CD4-positive, alpha-beta T cell treated with Interleukin-6 at 100 ng/mL for 8 hours (primary cell): ENCODE measurements around the gene ATXN2.
"Not testable (repeated sequence)": the region's sequence is repeated elsewhere in the genome, so short reads cannot be mapped to it uniquely, and the experiment has no call there.

Experiments
- DNase-seq: peaks from one replicate; pipeline ENCODE4 v3.0.0-alpha.2; 2020; ENCODE audit warnings: mixed read lengths, low spot score

ATXN2 gene, protein sequence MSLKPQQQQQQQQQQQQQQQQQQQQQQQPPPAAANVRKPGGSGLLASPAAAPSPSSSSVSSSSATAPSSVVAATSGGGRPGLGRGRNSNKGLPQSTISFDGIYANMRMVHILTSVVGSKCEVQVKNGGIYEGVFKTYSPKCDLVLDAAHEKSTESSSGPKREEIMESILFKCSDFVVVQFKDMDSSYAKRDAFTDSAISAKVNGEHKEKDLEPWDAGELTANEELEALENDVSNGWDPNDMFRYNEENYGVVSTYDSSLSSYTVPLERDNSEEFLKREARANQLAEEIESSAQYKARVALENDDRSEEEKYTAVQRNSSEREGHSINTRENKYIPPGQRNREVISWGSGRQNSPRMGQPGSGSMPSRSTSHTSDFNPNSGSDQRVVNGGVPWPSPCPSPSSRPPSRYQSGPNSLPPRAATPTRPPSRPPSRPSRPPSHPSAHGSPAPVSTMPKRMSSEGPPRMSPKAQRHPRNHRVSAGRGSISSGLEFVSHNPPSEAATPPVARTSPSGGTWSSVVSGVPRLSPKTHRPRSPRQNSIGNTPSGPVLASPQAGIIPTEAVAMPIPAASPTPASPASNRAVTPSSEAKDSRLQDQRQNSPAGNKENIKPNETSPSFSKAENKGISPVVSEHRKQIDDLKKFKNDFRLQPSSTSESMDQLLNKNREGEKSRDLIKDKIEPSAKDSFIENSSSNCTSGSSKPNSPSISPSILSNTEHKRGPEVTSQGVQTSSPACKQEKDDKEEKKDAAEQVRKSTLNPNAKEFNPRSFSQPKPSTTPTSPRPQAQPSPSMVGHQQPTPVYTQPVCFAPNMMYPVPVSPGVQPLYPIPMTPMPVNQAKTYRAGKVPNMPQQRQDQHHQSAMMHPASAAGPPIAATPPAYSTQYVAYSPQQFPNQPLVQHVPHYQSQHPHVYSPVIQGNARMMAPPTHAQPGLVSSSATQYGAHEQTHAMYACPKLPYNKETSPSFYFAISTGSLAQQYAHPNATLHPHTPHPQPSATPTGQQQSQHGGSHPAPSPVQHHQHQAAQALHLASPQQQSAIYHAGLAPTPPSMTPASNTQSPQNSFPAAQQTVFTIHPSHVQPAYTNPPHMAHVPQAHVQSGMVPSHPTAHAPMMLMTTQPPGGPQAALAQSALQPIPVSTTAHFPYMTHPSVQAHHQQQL

DNA sequence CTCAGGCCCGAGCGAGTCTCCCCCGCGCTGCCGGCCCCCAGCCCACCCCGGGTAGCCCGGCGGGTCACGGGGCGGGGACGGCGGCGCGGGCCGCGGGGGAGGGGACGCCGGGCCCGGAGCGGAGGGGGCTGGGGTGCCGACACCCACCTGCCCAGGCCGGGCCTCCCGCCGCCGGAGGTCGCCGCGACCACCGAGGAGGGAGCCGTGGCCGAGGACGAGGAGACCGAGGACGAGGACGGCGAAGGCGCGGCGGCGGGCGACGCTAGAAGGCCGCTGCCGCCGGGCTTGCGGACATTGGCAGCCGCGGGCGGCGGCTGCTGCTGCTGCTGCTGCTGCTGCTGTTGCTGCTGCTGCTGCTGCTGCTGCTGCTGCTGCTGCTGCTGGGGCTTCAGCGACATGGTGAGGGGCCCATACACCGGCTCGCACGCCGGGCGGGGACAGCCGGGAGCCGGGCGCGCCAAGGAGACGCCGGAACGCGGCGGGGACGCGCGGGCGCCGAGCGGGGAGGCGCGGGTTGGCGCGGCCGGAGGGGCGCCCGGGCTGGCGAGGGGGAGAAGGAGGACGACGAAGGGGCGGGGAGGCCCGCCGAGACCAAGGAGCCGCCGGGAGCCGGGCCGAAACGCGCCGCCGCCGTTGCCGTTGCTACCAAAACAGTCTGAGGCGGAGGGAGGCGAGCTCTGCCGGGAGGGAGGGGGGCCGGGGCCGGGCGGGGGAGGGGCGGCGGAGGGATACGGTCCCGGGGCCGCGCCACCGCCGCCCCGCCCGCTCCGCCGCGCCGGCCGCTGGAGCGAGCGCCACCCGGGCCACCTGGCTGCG lies at the start of gene ATXN2:
TSS of gene ATXN2 (minus strand) at position 679 of the 816 bp plus-strand sequence. CDS start at position 398, 281 bp downstream.
- peak; percentile 62 for DNase-seq

DNA sequence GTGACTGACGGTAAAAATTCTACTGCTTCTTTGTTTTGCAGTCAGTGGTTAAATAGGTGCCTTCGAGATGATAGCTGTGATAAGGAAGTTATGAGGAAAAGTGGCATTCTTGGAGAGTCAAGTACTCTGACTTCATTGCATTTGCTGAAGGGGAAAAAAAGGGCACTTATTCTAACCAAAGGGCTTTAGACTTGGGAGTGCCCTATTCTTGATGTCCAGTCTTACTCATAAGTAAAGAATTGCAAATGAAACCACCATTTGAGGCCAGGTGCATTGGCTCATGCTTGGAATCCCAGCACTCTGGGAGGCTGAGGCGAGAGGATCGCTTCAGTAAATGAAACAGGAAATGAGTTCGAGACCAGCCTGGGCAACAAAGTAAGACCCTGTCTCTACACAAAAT lies 46.3 kb upstream of the ATXN2 start:
- DNase-seq = no peak

DNA sequence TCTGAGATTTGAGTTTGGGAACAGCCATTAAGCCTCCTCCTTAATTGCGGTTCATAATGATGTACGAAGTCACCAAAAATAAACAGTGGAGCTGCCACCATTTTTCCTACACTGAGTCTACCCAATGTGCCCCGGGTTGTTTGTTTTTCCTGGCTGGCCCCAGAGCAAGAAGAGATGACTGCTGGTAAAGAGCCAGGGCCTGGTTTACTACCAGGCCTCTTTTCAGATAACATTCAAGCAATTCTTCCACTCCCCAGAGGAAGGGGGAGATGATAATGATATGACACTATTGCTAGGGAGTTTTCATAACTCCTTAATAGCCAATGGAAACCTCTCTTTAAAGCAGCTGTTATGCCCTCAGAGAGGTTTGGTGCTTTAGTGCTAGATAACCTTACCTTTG lies 44.3 kb upstream of the ATXN2 start:
- no peak for DNase-seq

DNA sequence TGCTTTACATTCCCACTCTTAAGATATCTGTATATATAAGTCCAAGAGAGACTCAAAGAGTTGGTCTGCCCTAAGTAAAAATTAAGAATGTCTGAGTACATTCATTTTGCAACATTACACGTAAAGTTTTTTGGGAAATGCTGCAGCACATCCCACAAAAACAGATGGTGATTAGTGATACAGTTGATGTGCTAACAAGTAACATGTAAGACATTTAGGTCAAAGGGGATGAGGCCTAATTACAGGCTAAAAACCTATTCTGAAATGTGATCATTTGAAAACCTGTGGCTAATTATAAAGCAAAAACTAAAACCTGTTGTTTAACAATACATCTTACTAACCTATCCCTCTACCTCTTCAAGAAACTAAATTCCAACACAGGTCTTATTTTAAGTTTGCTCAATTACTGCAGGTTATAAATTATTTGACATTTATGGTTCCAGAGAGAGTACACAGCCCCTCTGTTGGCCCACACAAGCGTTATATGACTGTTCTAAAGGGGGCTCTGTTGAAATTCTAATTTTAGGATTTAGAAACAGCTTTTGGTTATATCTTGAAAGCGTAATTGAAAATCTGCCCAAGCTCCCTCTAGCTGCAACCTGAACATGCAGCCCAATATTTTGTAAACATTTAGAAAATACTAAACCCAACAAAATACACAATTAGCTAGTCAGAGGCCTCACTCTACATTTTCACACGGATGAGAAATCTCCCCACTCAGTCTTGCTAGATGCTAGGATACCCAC lies 43.7 kb upstream of the ATXN2 start:
- DNase-seq = no peak

DNA sequence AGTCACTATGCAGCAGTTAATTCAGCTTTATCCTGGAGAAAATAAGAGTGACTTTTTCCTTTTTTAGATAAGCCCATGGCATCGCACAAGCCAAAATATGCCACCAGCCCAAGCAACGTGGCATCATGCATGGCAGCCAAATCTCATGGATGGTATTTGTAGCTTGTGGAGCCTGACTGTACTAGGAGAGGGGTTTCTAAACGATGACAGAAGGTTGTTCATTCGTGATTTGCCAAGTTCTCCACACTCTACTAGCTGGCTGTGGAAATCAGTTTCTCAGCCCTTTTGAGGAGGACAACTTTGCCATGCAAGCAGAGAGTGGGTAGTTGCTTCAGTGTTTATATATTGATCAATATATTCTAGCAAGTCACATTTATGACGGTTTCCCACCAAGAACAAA lies 41.4 kb upstream of the ATXN2 start:
- no peak for DNase-seq

DNA sequence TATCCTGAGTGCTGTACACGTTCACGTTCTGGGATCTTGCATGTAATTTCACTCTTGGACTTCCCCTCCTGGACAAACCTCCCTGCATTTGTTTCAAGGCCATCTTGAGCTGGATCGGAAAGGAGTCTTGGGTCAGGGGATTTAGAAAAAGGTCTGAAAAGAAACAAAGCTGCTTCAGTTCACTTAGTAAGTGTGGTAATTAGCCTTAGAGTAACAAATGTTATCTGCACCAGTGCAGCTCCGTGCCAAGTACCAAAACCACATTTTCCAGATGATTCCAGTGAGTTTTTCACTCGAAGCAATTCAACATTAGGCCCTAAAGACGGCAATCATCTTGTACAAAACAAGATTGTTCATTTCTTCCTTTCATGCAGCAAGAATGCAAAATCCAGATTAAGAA lies 39.4 kb upstream of the ATXN2 start:
- no peak for DNase-seq

DNA sequence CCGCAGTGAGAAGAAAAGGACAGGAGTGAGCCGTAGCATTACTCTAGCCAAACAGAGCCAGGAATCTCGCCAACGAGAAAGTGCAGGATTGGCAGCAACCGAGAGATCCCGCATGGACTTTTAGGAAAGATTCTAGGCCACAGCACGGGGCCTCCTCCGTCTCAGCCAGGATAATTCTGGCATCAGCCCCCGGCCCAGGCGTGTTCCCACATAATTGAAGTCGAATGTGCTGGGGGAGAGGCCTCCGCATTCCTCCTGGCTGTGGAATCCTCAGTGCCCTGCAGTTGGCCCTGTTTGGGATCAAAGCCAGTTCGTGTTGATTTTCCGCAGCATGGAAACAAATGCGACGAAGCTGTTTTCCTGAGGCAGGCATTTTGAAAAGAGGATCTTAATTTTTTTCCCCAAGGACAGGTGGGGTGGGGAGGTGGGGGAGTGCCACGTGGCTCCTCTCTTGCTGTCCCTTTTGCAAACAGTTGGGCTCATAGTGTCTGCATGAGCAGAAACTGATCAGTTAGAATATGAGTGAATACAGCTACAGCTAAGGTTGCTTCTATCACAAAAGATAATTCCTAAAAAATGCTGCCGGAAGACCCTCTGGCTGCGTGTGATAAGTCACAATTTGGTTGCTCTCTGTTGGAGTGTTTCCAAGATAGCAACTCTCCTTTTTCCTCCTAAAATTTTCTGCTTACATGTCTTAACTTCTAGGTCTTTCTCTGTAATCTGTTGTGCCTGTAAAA lies 37.3 kb upstream of the ATXN2 start:
- DNase-seq = no peak

DNA sequence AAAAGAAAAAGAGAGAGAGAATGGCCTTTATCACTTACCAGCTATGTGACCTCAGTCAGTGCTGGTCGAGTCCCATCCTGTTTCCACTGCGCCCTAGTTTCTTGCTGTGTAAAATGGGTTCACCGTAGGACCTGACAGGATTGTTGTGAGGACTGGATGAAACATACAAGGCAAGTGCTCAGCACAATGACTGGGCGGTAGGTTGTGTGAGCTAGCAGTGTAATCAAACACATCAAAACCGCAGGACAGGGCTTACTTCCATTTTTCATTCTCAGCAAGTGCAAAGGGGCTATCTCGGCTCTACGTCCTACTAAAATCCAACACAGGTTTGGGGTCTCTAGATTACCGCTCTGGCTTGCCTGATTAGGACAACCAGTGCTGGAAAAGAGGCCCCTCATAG lies 36.4 kb upstream of the ATXN2 start:
- no peak for DNase-seq

DNA sequence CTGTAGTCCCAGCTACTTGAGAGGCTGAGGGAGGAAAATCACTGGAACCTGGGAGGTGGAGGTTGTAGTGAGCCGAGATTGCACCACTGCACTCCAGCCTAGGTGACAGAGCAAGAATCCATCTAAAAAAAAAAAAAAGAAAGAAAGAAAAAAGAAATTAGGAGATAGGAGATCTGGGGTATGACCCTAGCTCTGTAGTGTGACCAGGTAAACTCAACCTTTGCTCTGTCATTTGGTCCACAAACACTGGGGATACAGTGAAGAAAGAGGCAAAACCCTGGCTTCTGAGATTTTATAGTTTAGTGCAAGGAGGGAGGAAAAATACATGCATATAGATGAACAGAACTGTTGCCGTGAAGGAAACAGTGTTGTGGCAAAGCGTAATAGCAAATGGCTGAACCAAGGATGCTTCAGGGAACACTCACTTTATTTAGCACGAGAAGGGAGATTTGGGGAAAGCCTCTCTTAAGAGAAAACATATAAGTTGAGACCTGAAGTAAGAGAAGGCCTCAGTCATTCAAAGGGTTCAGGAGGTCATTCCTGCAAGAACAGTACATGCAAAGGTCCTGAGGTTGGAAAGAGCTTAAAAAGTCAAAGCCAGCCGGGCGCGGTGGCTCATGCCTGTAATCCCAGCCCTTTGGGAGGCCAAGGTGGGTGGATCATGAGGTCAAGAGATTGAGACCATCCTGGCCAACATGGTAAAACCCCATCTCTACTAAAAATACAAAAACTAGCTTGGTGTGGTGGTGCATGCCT lies 29.6 kb upstream of the ATXN2 start:
- no peak for DNase-seq

DNA sequence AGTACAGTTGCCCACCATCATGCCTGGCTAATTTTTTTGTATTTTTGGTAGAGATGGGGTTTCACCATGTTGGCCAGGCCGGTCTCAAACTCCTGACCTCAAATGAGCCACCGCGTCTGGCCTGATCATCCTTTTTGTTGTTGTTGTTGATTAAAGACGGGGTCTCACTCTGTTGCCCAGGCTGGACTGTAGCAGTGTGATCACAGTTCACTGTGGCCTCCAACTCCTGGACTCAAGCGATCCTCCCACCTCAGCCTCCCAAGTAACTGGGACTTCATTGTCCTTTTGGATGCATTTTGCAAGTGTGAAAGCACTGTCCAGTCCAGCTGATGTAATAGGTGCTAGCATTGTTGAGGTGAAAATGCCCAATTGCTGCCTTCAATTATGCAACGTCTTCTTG lies 27.1 kb upstream of the ATXN2 start:
- DNase-seq = no peak

DNA sequence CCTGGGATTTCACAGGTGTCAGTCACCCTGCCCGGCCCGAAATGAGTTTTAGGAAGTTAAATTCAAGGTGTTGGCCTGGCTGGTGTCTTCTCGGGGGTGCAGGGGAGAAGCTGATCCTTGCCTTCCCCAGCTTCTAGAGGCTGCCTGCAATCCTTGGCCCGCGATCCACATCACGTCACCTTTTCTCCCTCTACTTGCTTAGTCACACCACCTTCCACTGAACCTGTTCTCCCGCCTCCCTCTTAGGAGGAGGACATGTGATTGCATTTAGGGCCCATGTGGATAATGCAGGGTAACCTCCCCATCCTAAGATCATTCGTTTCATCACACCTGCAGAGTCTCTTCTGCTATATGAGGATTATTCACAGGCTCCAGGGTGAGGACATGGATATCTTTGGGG lies 25.4 kb upstream of the ATXN2 start:
- DNase-seq = no peak

DNA sequence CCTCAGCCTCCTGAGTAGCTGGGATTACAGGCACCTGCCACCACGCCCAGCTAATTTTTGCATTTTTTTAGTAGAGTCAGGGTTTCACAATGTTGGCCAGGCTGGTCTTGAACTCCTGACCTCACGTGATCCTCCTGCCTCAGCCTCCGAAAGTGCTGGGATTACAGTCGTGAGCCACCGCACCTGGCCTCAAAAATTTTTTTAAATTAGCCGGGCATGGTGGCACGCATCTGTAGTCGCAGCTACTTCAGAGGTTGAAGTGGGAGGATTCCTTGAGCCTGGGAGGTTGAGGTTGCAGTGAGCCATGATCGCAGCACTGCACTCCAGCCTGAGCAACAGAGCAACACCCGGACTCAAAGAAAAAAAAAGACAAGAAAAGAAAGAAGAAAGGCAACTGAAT lies 18.7 kb upstream of the ATXN2 start:
- DNase-seq = not testable (repeated sequence)

DNA sequence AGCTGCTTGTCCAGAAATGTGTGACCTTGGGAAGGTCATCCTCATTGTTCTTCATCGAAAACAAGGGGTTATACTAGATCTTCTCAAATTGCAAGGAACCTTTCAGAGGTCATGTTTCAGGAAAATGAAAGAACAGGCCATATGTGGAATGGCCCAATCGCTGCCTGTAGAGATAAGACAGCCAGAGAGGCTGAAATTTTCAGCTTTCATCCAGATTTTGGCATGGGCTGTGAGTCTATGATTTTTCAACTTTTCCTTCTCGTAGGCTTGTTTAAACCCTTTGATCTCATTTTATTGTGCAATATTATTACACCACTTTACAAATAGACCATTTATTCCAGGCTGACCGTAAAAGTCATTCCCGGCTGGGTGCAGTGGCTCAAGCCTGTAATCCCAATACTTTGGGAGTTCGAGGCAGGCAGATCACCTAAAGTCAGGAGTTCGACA lies 17.1 kb upstream of the ATXN2 start:
- DNase-seq = no peak

DNA sequence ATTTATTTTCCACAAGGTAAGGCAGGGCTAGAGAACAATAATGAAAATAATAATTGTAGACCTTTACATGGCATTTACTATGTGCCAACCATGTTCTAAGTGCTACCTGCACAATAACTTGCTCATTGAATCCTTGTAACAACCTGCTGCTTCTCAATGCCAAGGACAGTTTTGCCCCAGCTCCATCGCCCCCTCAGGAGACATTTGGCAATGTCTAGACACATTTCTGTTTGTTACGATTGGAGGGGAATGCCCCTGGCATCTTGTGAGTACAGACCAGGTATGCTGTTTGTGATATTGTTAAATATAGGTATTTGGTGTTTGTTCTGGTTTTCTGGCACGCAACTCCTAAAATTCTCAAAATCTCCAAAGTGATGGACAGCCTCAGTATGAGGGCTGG lies 8.1 kb upstream of the ATXN2 start:
- DNase-seq = no peak

DNA sequence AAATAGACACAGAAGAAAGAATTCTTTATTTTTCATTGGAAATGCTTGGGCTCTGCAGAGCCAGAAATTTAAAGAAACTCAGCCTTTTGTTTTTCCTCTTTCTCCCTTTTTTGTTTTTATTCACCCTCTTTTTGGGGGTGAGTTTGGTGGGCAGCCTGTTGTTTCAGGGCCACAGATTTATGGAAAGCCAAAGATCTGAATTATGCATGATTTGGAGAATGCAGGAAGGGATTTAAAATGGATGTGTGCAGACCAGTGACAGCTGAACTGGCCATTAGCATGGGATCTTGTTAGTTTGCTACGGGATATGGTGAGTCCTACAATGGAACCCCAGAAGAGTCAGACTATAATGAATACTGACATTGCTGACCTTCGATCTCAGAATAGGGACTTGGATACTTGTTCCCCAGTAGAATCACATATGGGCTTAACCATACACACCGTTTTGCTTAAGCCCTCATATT lies 7.7 kb upstream of the ATXN2 start:
- no peak for DNase-seq

DNA sequence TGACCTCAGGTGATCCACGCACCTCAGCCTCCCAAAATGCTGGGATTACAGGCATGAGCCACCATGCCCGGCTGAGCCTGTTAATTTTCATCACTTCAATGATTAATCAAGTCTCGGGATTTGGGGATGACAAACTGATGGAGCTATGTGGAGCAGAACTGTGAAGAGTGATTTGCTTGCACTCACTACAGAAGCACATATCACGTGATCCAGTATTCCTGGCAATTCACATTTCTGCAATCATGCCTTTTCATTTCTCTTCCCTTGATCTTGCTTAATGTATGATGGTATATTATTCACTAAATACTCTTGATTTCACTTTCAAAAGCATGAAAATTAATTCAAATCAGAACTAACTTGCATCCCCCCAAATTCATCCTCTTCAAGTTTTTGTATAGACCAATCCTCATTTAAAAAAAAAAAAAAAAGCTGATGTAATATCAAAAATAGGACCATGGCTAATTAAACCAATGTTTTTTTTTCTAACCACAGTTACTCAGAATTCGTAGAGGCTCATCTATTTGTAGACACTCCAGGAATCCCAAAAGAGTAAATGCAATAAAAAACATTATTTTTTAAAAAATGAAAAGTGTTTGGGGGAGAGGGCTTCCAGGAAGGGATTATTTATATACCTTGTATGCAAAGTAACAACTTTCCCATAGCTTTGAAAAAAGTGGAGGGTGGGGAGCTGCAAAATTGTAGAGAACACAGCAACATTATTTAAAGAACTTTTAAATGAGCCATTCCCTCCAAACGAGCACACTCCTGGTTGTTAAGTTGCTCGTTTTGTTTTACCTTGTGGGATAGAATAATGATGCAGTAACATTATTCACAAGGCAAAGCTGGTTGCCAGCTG lies 7.0 kb upstream of the ATXN2 start:
- no peak for DNase-seq

DNA sequence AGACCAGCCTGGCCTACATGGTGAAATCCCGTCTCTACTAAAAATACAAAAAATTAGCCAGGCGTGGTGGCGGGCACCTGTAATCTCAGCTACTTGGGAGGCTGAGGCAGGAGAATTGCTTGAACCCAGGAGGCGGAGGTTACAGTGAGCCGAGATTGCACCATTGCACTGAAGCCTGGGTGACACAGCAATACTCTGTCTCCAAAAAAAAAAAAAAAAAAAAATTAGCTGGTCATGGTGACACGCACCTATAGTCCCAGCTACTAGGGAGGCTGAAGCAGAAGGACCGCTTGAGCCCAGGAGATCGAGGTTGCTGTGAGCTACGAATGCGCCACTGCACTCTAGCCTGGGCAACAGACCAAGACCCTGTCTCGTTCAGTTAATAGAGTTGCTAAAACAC lies 3.7 kb upstream of the ATXN2 start:
- not testable (repeated sequence) for DNase-seq

DNA sequence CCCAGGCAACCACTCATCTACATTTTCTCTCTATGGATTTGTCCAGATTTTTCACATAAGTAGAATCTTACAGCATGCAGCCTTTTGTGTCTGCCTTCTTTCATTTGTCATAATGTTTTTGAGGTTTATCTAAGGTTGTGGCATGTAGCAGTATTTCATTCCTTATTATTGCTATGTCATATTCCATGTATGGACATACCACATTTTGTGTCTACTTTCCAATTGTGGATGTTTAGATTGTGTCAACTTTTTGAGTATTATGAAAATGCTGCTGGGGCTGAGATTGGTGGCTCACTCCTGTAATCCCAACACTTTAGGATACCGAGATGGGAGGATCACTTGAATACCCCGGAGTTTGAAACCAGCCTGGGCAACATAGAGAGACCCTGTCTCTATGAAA lies 3.2 kb upstream of the ATXN2 start:
- DNase-seq = no peak
